ENCODE measurements around the gene NUP205. TPM values are rescaled to one million over a fixed set of nuclear protein-coding genes. Genes with fewer than 3 reads are reported as not detected.

Gene NUP205
- total RNA-seq, 4 donors from 2014 or later = 19.4 to 51.2 (median 23.3) TPM

- Histone ChIP-seq H3K36me3 (no peaks in the 10 kb centered on the region), H3K27ac (no peak overlapping the region), H3K4me1 (peaks cover 0 to 15% (median 4%) of the 10 kb centered on the region in 4 donors), H3K4me3 (no peak overlapping the region), H3K27me3 (no peaks in the 10 kb centered on the region), H3K9me3 (no peaks in the 10 kb centered on the region)
- no peak for DNase-seq
- TF ChIP-seq POLR2A (IDR thresholded peaks at IDR 0.05) (no peak), CTCF (IDR thresholded peaks at IDR 0.05) (peak in 5 of 6 experiments; percentile 50 to 67 (median 64))
Observed at GRCh38 chr7:135512135-135512887, 45.4 kb upstream of the NUP205 start.

- Histone ChIP-seq H3K4me3 (no peak overlapping the region), H3K9me3 (no peaks in the 10 kb centered on the region), H3K27me3 (no peaks in the 10 kb centered on the region), H3K4me1 (no peaks in the 10 kb centered on the region), H3K36me3 (no peaks in the 10 kb centered on the region), H3K27ac (no peak overlapping the region)
- no peak for TF ChIP-seq POLR2A (IDR thresholded peaks at IDR 0.05)
- DNase-seq = no peak
Observed at GRCh38 chr7:135514856-135515255, 42.9 kb upstream of the NUP205 start.

GRCh38 chr7:135517060-135517459 lies 40.7 kb upstream of the NUP205 start:
- TF ChIP-seq POLR2A (IDR thresholded peaks at IDR 0.05) (no peak), CTCF (IDR thresholded peaks at IDR 0.05) (no peak)
- H3K4me1 ChIP-seq = no peaks in the 10 kb centered on the region
- H3K36me3 ChIP-seq = no peaks in the 10 kb centered on the region
- no peaks in the 10 kb centered on the region for H3K9me3 ChIP-seq
- no peaks in the 10 kb centered on the region for H3K27me3 ChIP-seq
- H3K27ac ChIP-seq = no peak overlapping the region
- no peak overlapping the region for H3K4me3 ChIP-seq
- no peak for DNase-seq

- H3K36me3 ChIP-seq = no peaks in the 10 kb centered on the region
- H3K4me3 ChIP-seq = no peak overlapping the region
- DNase-seq = no peak
- H3K27me3 ChIP-seq = no peaks in the 10 kb centered on the region
- H3K4me1 ChIP-seq = no peaks in the 10 kb centered on the region
- H3K27ac ChIP-seq = no peak overlapping the region
- no peaks in the 10 kb centered on the region for H3K9me3 ChIP-seq
- no peak for TF ChIP-seq CTCF (IDR thresholded peaks at IDR 0.05)
- TF ChIP-seq POLR2A (IDR thresholded peaks at IDR 0.05) = no peak
Observed at GRCh38 chr7:135518748-135519147, 39.0 kb upstream of the NUP205 start.

- Histone ChIP-seq H3K9me3 (no peaks in the 10 kb centered on the region), H3K27me3 (no peaks in the 10 kb centered on the region), H3K4me1 (no peaks in the 10 kb centered on the region), H3K4me3 (no peak overlapping the region), H3K36me3 (no peaks in the 10 kb centered on the region), H3K27ac (no peak overlapping the region)
- no peak for TF ChIP-seq POLR2A (IDR thresholded peaks at IDR 0.05)
- no peak for TF ChIP-seq CTCF (IDR thresholded peaks at IDR 0.05)
- DNase-seq = no peak
Observed at GRCh38 chr7:135519233-135519688, 38.5 kb upstream of the NUP205 start.

- no peak overlapping the region for H3K27ac ChIP-seq
- H3K9me3 ChIP-seq = no peaks in the 10 kb centered on the region
- TF ChIP-seq CTCF (IDR thresholded peaks at IDR 0.05) = no peak
- H3K36me3 ChIP-seq = no peaks in the 10 kb centered on the region
- H3K27me3 ChIP-seq = no peaks in the 10 kb centered on the region
- H3K4me1 ChIP-seq = no peaks in the 10 kb centered on the region
- no peak for DNase-seq
- no peak overlapping the region for H3K4me3 ChIP-seq
Observed at GRCh38 chr7:135519871-135520270, 37.8 kb upstream of the NUP205 start.

Data from Peyer's patch (tissue), 4 donors.